HG03354 (cell line): ENCODE results near the gene SH3RF2.
A peak's percentile ranks its signal among the peaks of the same experiment; 100 is the strongest.

Source experiments
- ATAC-seq: cut with Tn5 transposase; IDR thresholded peaks from one replicate; pipeline ENCODE4 v1.9.1; 2021; ENCODE audit warnings: mild to moderate bottlenecking; ENCODE audit not compliant: unreplicated experiment, poor library complexity, severe bottlenecking

SH3RF2 gene

GRCh38 chr5:146068206-146068605, 131.8 kb downstream of the SH3RF2 start:
- no peak for ATAC-seq

- peak; percentile 86 for ATAC-seq
Measured at GRCh38 chr5:146068977-146069779, 132.8 kb downstream of the SH3RF2 start.

GRCh38 chr5:146069780-146070099, 133.4 kb downstream of the SH3RF2 start:
- ATAC-seq: peak; percentile 47

- no peak for ATAC-seq
Measured at GRCh38 chr5:146070746-146071145, 134.4 kb downstream of the SH3RF2 start.

GRCh38 chr5:146071171-146071570, 134.8 kb downstream of the SH3RF2 start:
- no peak for ATAC-seq

GRCh38 chr5:146072595-146072994, 136.2 kb downstream of the SH3RF2 start:
- ATAC-seq: no peak

GRCh38 chr5:146073239-146073900, 137.0 kb downstream of the SH3RF2 start:
- ATAC-seq: no peak

- no peak for ATAC-seq
Measured at GRCh38 chr5:146076028-146076427, 139.7 kb downstream of the SH3RF2 start.

GRCh38 chr5:146076455-146076854, 140.1 kb downstream of the SH3RF2 start:
- no peak for ATAC-seq

GRCh38 chr5:146078566-146078965, 142.2 kb downstream of the SH3RF2 start:
- ATAC-seq: no peak

GRCh38 chr5:146079695-146080373, 143.5 kb downstream of the SH3RF2 start:
- ATAC-seq: no peak

- no peak for ATAC-seq
Measured at GRCh38 chr5:146081556-146081955, 145.2 kb downstream of the SH3RF2 start.

- peak; percentile 94 for ATAC-seq
Measured at GRCh38 chr5:146082798-146083197, 146.4 kb downstream of the SH3RF2 start.

- no peak for ATAC-seq
Measured at GRCh38 chr5:146084376-146084775, 148.0 kb downstream of the SH3RF2 start.

- ATAC-seq: no peak
Measured at GRCh38 chr5:146088098-146088497, 151.7 kb downstream of the SH3RF2 start.

- ATAC-seq: no peak
Measured at GRCh38 chr5:146089287-146089686, 152.9 kb downstream of the SH3RF2 start.

- ATAC-seq: no peak
Measured at GRCh38 chr5:146091881-146092280, 155.5 kb downstream of the SH3RF2 start.

- ATAC-seq: no peak
Measured at GRCh38 chr5:146098047-146098446, 161.7 kb downstream of the SH3RF2 start.

GRCh38 chr5:146101646-146102045, 165.3 kb downstream of the SH3RF2 start:
- ATAC-seq: no peak

- no peak for ATAC-seq
Measured at GRCh38 chr5:146103594-146103993, 167.2 kb downstream of the SH3RF2 start.

GRCh38 chr5:146105477-146105876, 169.1 kb downstream of the SH3RF2 start, which contains the start of gene PLAC8L1:
Gene PLAC8L1, minus strand, starts transcription at chr5:146105577. Its CDS starts 1,266 bp downstream, at chr5:146104311.
- no peak for ATAC-seq
